Measurements from ENCODE around the gene DHRSX.
"Not testable (repeated sequence)": the region's sequence is repeated elsewhere in the genome, so short reads cannot be mapped to it uniquely, and the experiment has no call there.

DHRSX gene

DNA sequence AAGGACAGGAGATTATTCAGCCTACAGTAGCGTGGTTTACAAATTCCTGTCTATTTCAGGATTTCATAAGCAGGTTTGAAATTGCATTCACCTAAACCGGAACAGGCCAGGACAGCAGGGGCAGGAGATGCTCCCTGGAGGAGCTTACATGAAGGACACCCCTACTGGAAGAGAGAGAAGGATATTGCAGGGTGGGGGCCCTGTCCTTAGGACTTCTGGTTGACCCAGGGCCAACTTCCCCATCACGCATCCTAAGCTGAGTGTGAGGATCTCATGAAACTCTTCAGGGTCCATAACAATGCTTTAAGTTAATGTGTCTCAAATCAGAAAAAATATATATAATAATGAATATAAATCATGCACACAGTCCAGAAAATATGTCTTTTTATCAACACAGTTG, 6.4 kb upstream of the DHRSX start:
- no peak overlapping the region for H2AFZ ChIP-seq (ENCODE audit: low read depth, low read length, severe bottlenecking)
- no peak overlapping the region for H3K4me2 ChIP-seq (ENCODE audit: low read depth, low read length, poor library complexity, severe bottlenecking)
- no peaks in the 10 kb centered on the region for H3K27me3 ChIP-seq (ENCODE audit: low read length)
- no peak overlapping the region for H3K27ac ChIP-seq (ENCODE audit: low read depth, low read length)
- H3K79me2 ChIP-seq (ENCODE audit: insufficient read depth, low read length) = no peaks in the 10 kb centered on the region
- H3K36me3 ChIP-seq (ENCODE audit: low read length) = no peaks in the 10 kb centered on the region
- H4K20me1 ChIP-seq (ENCODE audit: low read depth, low read length) = no peaks in the 10 kb centered on the region
- H3K4me3 ChIP-seq (ENCODE audit: insufficient read depth, low read length, poor library complexity, severe bottlenecking) = no peak overlapping the region
- TF ChIP-seq EZH2phosphoT487 (conservative IDR thresholded peaks at IDR 0.05; ENCODE audit: low read length) = no peak
- TF ChIP-seq CTCF (IDR thresholded peaks at IDR 0.05; ENCODE audit: insufficient read depth, low read length, poor library complexity, severe bottlenecking) = no peak
- no peaks in the 10 kb centered on the region for H3F3A ChIP-seq (ENCODE audit: insufficient read depth)
- no peaks in the 10 kb centered on the region for H3K9me2 ChIP-seq (replicated peaks; ENCODE audit: insufficient read depth, low read length)
- no peaks in the 10 kb centered on the region for H3K9me3 ChIP-seq (ENCODE audit: insufficient read depth, low read length)
- H3K9ac ChIP-seq (ENCODE audit: low read length) = no peak overlapping the region

- not testable (repeated sequence) for H3K4me3 ChIP-seq (ENCODE audit: insufficient read depth, low read length, poor library complexity, severe bottlenecking)
These were observed 4.6 kb upstream of the DHRSX start for GRCh38 chrX:2505341-2505740.

GRCh38 chrX:2504706-2505332, 4.0 kb upstream of the DHRSX start:
- no peak overlapping the region for H2AFZ ChIP-seq (ENCODE audit: low read depth, low read length, severe bottlenecking)
- H3K27me3 ChIP-seq (ENCODE audit: low read length) = no peaks in the 10 kb centered on the region
- no peak overlapping the region for H3K27ac ChIP-seq (ENCODE audit: low read depth, low read length)
- H3K79me2 ChIP-seq (ENCODE audit: insufficient read depth, low read length) = peaks cover 5% of the 10 kb centered on the region; the same call in 1 of the 2 replicates
- no peak overlapping the region for H3K4me3 ChIP-seq (ENCODE audit: insufficient read depth, low read length, poor library complexity, severe bottlenecking)
- no peaks in the 10 kb centered on the region for H3K36me3 ChIP-seq (ENCODE audit: low read length)
- no peaks in the 10 kb centered on the region for H3K9me2 ChIP-seq (replicated peaks; ENCODE audit: insufficient read depth, low read length)
- H3F3A ChIP-seq (ENCODE audit: insufficient read depth) = no peaks in the 10 kb centered on the region
- no peak overlapping the region for H3K4me2 ChIP-seq (ENCODE audit: low read depth, low read length, poor library complexity, severe bottlenecking)
- no peak for TF ChIP-seq EZH2phosphoT487 (conservative IDR thresholded peaks at IDR 0.05; ENCODE audit: low read length)
- TF ChIP-seq CTCF (IDR thresholded peaks at IDR 0.05; ENCODE audit: insufficient read depth, low read length, poor library complexity, severe bottlenecking) = no peak
- no peaks in the 10 kb centered on the region for H4K20me1 ChIP-seq (ENCODE audit: low read depth, low read length)
- H3K9me3 ChIP-seq (ENCODE audit: insufficient read depth, low read length) = no peaks in the 10 kb centered on the region
- no peak overlapping the region for H3K9ac ChIP-seq (ENCODE audit: low read length)

More at GRCh38 chrX:2505341-2505740, 4.6 kb upstream of the DHRSX start:
- not testable (repeated sequence) for H3K79me2 ChIP-seq (ENCODE audit: insufficient read depth, low read length); H3K9me3 ChIP-seq (ENCODE audit: insufficient read depth, low read length); H2AFZ ChIP-seq (ENCODE audit: low read depth, low read length, severe bottlenecking); H3K9me2 ChIP-seq (replicated peaks; ENCODE audit: insufficient read depth, low read length); H3K36me3 ChIP-seq (ENCODE audit: low read length); H3K9ac ChIP-seq (ENCODE audit: low read length); H3F3A ChIP-seq (ENCODE audit: insufficient read depth); H4K20me1 ChIP-seq (ENCODE audit: low read depth, low read length); H3K27me3 ChIP-seq (ENCODE audit: low read length); H3K4me2 ChIP-seq (ENCODE audit: low read depth, low read length, poor library complexity, severe bottlenecking); H3K27ac ChIP-seq (ENCODE audit: low read depth, low read length)

DNA sequence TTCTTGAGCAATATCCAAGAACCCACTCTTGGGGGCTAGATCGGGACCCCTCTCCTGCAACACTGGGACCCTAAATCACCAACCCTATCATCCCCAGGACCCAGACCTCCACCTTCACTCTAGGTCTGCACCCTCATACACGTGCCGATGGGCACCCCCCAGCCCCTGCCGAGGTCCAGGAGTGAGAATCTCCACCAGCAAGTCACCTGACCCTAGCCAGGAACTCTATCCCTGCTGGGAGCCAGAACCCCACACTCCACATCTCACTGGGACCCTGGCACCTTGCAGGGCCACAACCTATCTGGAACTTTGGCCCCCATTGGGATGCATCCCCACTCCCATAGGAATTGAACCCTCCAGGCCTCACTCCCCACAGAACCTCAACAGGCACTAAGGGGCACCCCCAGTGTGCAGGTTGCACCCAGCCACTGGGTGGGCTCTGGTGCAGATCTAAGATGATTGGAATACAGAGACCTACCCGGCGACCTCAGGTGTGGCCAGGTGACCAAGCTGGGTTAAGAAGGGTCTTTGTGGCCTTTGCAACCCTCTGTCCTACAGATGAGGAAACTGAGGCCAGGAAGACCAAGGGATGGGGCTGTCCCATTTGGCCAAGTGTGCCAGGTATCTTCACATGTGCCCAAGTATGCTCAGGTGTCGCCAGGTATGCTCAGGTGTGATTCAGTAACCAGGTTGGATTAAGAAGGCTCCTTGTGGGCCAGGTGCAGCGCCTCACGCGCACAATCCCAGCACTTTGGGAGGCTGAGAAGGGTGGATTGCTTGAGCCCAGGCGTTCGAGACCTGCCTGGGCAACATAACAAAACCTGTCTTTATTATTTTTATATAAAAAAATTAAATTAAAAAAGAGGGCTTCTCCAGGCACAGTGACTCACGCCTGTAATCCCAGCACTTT, 3.1 kb upstream of the DHRSX start:
- no peak overlapping the region for H3K27ac ChIP-seq (ENCODE audit: low read depth, low read length)
- no peaks in the 10 kb centered on the region for H4K20me1 ChIP-seq (ENCODE audit: low read depth, low read length)
- no peak overlapping the region for H3K4me3 ChIP-seq (ENCODE audit: insufficient read depth, low read length, poor library complexity, severe bottlenecking)
- H3F3A ChIP-seq (ENCODE audit: insufficient read depth) = 0 out of 2 replicates have a peak, but pooled peaks cover 6% of the 10 kb centered on the region
- no peak overlapping the region for H3K9ac ChIP-seq (ENCODE audit: low read length)
- no peaks in the 10 kb centered on the region for H3K9me2 ChIP-seq (replicated peaks; ENCODE audit: insufficient read depth, low read length)
- no peak overlapping the region for H2AFZ ChIP-seq (ENCODE audit: low read depth, low read length, severe bottlenecking)
- TF ChIP-seq CTCF (IDR thresholded peaks at IDR 0.05; ENCODE audit: insufficient read depth, low read length, poor library complexity, severe bottlenecking) = no peak
- no peak for TF ChIP-seq EZH2phosphoT487 (conservative IDR thresholded peaks at IDR 0.05; ENCODE audit: low read length)
- H3K9me3 ChIP-seq (ENCODE audit: insufficient read depth, low read length) = no peaks in the 10 kb centered on the region
- no peaks in the 10 kb centered on the region for H3K27me3 ChIP-seq (ENCODE audit: low read length)
- no peaks in the 10 kb centered on the region for H3K36me3 ChIP-seq (ENCODE audit: low read length)
- H3K4me2 ChIP-seq (ENCODE audit: low read depth, low read length, poor library complexity, severe bottlenecking) = no peak overlapping the region
- peaks cover 14% of the 10 kb centered on the region for H3K79me2 ChIP-seq (ENCODE audit: insufficient read depth, low read length)

All from SU-DHL-6 (cell line).